GM19193 (cell line): ENCODE results near the gene MED12.

ENCODE experiments used
- POLR2A ChIP-seq: IDR thresholded peaks from 4 replicates; pipeline ENCODE4 v1.6.1; 2011; ENCODE audit not compliant: insufficient read depth, insufficient read length; ENCODE audit errors: extremely low read depth

The MED12 gene

GRCh38 chrX:71102292-71102691, 16.1 kb upstream of the MED12 start:
- no peak for TF ChIP-seq POLR2A

GRCh38 chrX:71103110-71103983, 15.0 kb upstream of the MED12 start:
- no peak for TF ChIP-seq POLR2A

GRCh38 chrX:71105628-71106027, 12.8 kb upstream of the MED12 start:
- no peak for TF ChIP-seq POLR2A

GRCh38 chrX:71106427-71106826, 12.0 kb upstream of the MED12 start, which contains the start of gene CXorf65:
Gene CXorf65, minus strand, starts transcription at chrX:71106740. Its CDS starts 184 bp downstream, at chrX:71106556.
- no peak for TF ChIP-seq POLR2A

GRCh38 chrX:71107245-71107644, 11.2 kb upstream of the MED12 start:
- no peak for TF ChIP-seq POLR2A

GRCh38 chrX:71107762-71108360, 10.5 kb upstream of the MED12 start:
- no peak for TF ChIP-seq POLR2A

- TF ChIP-seq POLR2A = no peak
These were observed 9.3 kb upstream of the MED12 start for GRCh38 chrX:71109051-71109450.

- TF ChIP-seq POLR2A = peak; percentile 86
These were observed 7.1 kb upstream of the MED12 start, which contains the start of gene IL2RG for GRCh38 chrX:71111141-71111843. Gene IL2RG, minus strand, starts transcription at chrX:71111577. Its CDS starts 38 bp downstream, at chrX:71111539.

- no peak for TF ChIP-seq POLR2A
These were observed 6.4 kb upstream of the MED12 start for GRCh38 chrX:71111921-71112431.

DNA sequence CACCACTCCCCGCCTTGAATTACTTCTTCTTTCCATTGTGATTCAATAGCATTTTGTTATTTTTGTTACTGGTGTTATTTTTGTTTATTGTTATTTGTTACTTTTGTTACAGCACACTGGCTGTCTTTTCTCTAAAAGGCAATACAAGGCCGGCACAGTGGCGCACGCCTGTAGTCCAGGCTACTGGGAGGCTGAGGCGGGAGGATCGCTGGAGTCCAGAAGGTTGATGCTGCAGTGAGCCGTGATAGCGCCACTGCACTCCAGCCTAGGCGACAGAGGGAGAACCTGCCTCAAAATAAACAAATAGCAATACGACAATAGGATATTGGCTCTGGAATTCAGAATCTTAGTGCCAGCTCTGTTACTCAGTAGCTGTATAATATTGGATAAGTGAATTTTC, 1.0 kb upstream of the MED12 start:
- TF ChIP-seq POLR2A = no peak

- TF ChIP-seq POLR2A = no peak
These were observed 664 bp downstream of the MED12 start for GRCh38 chrX:71118985-71119535.

DNA sequence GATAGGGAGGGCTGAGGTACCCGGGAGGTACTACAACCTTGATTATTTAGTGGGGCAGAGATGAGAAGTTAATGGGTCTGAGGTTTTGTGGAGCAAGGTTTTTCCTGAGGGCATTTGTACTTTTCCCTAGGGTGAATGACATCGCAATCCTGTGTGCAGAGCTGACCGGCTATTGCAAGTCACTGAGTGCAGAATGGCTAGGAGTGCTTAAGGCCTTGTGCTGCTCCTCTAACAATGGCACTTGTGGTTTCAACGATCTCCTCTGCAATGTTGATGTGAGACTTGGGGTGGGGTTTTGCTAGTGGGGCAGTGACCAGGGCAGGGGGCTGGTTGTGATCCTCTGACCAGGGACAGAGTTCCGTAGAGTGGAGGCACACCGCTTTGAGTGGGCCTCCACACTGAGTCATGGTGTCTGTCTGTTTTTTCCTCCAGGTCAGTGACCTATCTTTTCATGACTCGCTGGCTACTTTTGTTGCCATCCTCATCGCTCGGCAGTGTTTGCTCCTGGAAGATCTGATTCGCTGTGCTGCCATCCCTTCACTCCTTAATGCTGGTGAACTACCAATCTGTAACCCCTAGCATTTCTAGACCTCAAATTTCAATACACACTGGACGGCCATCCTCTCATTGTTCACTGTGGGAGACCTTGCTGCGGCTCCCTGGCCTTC, 9.9 kb downstream of the MED12 start:
- TF ChIP-seq POLR2A = no peak

DNA sequence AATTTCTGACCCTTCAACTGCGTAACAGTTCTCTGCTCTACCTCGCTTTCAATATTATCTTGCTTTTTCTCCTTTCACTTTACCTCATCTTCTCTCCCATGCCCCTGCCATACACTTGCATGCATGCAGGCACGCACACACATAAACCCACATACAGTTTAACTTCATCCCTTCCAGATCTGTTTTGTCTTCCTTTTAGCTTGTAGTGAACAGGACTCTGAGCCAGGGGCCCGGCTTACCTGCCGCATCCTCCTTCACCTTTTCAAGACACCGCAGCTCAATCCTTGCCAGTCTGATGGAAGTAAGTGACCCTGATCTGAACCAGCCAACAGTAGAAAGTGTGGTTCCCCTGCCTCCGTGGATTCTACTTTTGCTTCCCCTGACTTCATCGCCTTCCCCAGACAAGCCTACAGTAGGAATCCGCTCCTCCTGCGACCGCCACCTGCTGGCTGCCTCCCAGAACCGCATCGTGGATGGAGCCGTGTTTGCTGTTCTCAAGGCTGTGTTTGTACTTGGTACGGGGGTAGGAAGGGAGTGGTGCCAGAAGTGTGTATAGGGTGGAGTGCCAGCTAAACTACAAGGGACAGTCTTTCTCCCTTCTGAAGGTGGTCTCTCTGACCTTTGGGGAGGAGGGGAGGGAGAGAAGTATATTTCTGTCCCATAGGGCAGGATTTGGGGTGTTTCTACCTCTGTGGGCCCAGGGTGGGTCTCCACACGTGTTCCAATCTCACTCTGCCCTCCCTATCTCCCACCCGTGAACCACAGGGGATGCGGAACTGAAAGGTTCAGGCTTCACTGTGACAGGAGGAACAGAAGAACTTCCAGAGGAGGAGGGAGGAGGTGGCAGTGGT, 10.7 kb downstream of the MED12 start:
- TF ChIP-seq POLR2A = no peak
